ENCODE results near the gene PHOX2A.

DNA sequence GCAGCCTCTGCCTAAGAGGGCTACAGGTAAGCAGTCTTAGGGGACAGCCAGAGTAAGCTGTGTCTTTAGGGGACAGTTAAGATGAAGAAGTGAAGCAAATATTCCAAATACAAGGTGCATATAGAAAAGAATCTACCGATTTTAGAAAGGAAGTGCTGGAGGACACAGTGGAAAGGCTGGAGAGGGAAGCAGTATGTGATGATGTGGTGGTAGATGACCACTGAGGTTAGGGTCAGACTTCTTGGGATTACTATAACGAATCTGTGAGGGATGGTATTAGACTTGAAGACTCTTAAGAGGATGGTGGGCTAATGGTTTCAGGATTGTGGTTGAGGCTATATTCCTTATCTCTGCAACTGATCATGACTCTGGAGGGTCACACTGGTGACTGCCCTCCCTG, 40.0 kb upstream of the PHOX2A start:
- TF ChIP-seq EZH2 (IDR thresholded peaks at IDR 0.05; ENCODE audit: insufficient read depth, low read length), result no peak
- TF ChIP-seq, protein P1, sequence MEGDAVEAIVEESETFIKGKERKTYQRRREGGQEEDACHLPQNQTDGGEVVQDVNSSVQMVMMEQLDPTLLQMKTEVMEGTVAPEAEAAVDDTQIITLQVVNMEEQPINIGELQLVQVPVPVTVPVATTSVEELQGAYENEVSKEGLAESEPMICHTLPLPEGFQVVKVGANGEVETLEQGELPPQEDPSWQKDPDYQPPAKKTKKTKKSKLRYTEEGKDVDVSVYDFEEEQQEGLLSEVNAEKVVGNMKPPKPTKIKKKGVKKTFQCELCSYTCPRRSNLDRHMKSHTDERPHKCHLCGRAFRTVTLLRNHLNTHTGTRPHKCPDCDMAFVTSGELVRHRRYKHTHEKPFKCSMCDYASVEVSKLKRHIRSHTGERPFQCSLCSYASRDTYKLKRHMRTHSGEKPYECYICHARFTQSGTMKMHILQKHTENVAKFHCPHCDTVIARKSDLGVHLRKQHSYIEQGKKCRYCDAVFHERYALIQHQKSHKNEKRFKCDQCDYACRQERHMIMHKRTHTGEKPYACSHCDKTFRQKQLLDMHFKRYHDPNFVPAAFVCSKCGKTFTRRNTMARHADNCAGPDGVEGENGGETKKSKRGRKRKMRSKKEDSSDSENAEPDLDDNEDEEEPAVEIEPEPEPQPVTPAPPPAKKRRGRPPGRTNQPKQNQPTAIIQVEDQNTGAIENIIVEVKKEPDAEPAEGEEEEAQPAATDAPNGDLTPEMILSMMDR (IDR thresholded peaks at IDR 0.05; ENCODE audit: insufficient read depth, low read depth, low read length), result no peak
